ENCODE measurements around the gene DNAJC13.

GRCh38 chr3:132517311-132517710 lies 100.0 kb downstream of the DNAJC13 start:
- TF ChIP-seq TARDBP (IDR thresholded peaks at IDR 0.05), result no peak
- TF ChIP-seq L3MBTL2 (conservative IDR thresholded peaks at IDR 0.05), result no peak
- TF ChIP-seq SUZ12 (IDR thresholded peaks at IDR 0.05), result no peak
- no peak for TF ChIP-seq CTBP1 (IDR thresholded peaks at IDR 0.05; ENCODE audit: borderline replicate concordance)
- no peak for TF ChIP-seq SP1 (IDR thresholded peaks at IDR 0.05)
- TF ChIP-seq ZNF384 (IDR thresholded peaks at IDR 0.05), result no peak
- TF ChIP-seq FOXK2 (IDR thresholded peaks at IDR 0.05), result no peak
- no peak for TF ChIP-seq BHLHE40 (IDR thresholded peaks at IDR 0.05; ENCODE audit: borderline replicate concordance)
- TF ChIP-seq FOXA1 (IDR thresholded peaks at IDR 0.05), result no peak
- TF ChIP-seq FOXM1 (IDR thresholded peaks at IDR 0.05; ENCODE audit: borderline replicate concordance), result no peak
- TF ChIP-seq ARNT (IDR thresholded peaks at IDR 0.05), result no peak
- TF ChIP-seq NFRKB (IDR thresholded peaks at IDR 0.05), result no peak
- no peak for TF ChIP-seq LEF1 (IDR thresholded peaks at IDR 0.05; ENCODE audit: borderline replicate concordance)

Measured in HEK293T (cell line).